Gastrocnemius medialis (tissue), 4 donors: ENCODE results near the gene TNNT2. TPM values are rescaled to one million over a fixed set of nuclear protein-coding genes. Genes with fewer than 3 reads are reported as not detected.

Experiments
- ATAC-seq, 2 donors: fragments of 150-250 bp; one replicate each; pipeline ENCODE4 v1.9.1; 2016
- DNase-seq, 2 donors: peaks; one replicate each; pipeline ENCODE4 v3.0.0-alpha.2; 2019
- H3K27ac ChIP-seq, 4 donors: fragments of 200-600 bp; sonication (generic); 1 replicate in 1 of 4; 2 replicates in 3 of 4; pipeline ENCODE4 v1.5.1; 2016 to 2018; ENCODE audit warnings: mild to moderate bottlenecking in 2 of 4, moderate library complexity in 1 of 4
- H3K27me3 ChIP-seq, 3 donors: fragments of 200-600 bp; sonication (generic) in 2 of 3; 1 replicate in 1 of 3; 2 replicates in 2 of 3; pipeline versions ENCODE4 v1.5.1 to v1.6.0; 2016 to 2019; ENCODE audit warnings: mild to moderate bottlenecking in 1 of 3, moderate library complexity in 1 of 3
- H3K36me3 ChIP-seq, 2 donors: fragments of 200-600 bp; sonication (generic) in 1 of 2; one replicate each; pipeline ENCODE4 v1.5.1; 2017 to 2018
- H3K4me1 ChIP-seq, 2 donors: fragments of 200-600 bp; sonication (generic) in 1 of 2; one replicate each; pipeline ENCODE4 v1.5.1; 2016 to 2017; ENCODE audit warnings: mild to moderate bottlenecking in 2 of 2
- H3K4me3 ChIP-seq, 4 donors: fragments of 200-600 bp; sonication (generic) in 3 of 4; 1 replicate in 1 of 4; 2 replicates in 3 of 4; pipeline ENCODE4 v1.5.1; 2016 to 2019; ENCODE audit warnings: mild to moderate bottlenecking in 2 of 4
- H3K9me3 ChIP-seq, 3 donors: fragments of 200-600 bp; sonication (generic) in 2 of 3; 1 replicate in 1 of 3; 2 replicates in 2 of 3; pipeline ENCODE4 v1.5.1; 2016 to 2019
- CTCF ChIP-seq, 5 experiments: fragments of 450-650 bp in 3 of 5; fragments of 200-600 bp in 2 of 5; sonication (generic) in 2 of 5; IDR thresholded peaks in 4 of 5; conservative IDR thresholded peaks in 1 of 5; 1 replicate in 4 of 5; 2 replicates in 1 of 5; pipeline ENCODE4 v1.5.1; 2016 to 2019; ENCODE audit warnings: antibody characterized with exemption in 5 of 5, mild to moderate bottlenecking in 3 of 5, moderate library complexity in 3 of 5
- POLR2A ChIP-seq, 2 donors: fragments of 450-650 bp; IDR thresholded peaks; one replicate each; pipeline ENCODE4 v1.6.1; 2017; ENCODE audit warnings: antibody characterized with exemption in 2 of 2, mild to moderate bottlenecking in 2 of 2, moderate library complexity in 2 of 2
- in situ Hi-C, 4 donors: fragments of 200-750 bp; cut with MboI; loops; one replicate each; pipeline versions ENCODE4 v1.15.0 to v1.8.0; 2017; ENCODE audit warnings: low sequenced_read_pairs in 4 of 4
- intact Hi-C: fragments of 100-400 bp; cut with DNase I; formaldehyde crosslinking; loops from one replicate; pipeline ENCODE4 v1.15.1; 2023; ENCODE audit warnings: low total_unique reads
- total RNA-seq, 4 donors: library from RNA; depleted of rRNA; stranded (reverse); fragments of >200 nt; gene quantifications; one replicate each; pipeline versions ENCODE4 v1.1.0 to v1.2.3, GENCODE V29; 2016

The TNNT2 gene
- total RNA-seq, 4 donors from 2014 or later = 0.39 to 14.8 (median 6.7) TPM; not detected in 1

- Histone ChIP-seq H3K4me1 (no peaks in the 10 kb centered on the region), H3K27me3 (no peaks in the 10 kb centered on the region), H3K4me3 (no peak overlapping the region), H3K36me3 (no peaks in the 10 kb centered on the region), H3K9me3 (no peaks in the 10 kb centered on the region), H3K27ac (no peak overlapping the region)
- TF ChIP-seq POLR2A (IDR thresholded peaks at IDR 0.05) (no peak), CTCF (IDR thresholded peaks at IDR 0.05 in 4 of 5, conservative IDR thresholded peaks at IDR 0.05 in 1 of 5) (no peak)
- intact Hi-C loops = no loop called here
- no peak for DNase-seq
- in situ Hi-C loops = loop anchor here in 1 of 4 donors (25.0 kb wide), 1 partner anchor 103 kb away; no protein-coding TSS in a partner anchor
- no peak for ATAC-seq
These were observed 12.2 kb downstream of the TNNT2 start for GRCh38 chr1:201365251-201365650.

- no peak for DNase-seq
- Histone ChIP-seq H3K36me3 (no peaks in the 10 kb centered on the region), H3K9me3 (no peaks in the 10 kb centered on the region), H3K27ac (no peak overlapping the region), H3K4me1 (no peaks in the 10 kb centered on the region), H3K27me3 (no peaks in the 10 kb centered on the region), H3K4me3 (no peak overlapping the region)
- in situ Hi-C loops (loop anchor here in 1 of 4 donors (25.0 kb wide), 1 partner anchor 102 kb away; no protein-coding TSS in a partner anchor), intact Hi-C loops (no loop called here)
- TF ChIP-seq POLR2A (IDR thresholded peaks at IDR 0.05) = no peak
- TF ChIP-seq CTCF (IDR thresholded peaks at IDR 0.05 in 4 of 5, conservative IDR thresholded peaks at IDR 0.05 in 1 of 5) = no peak
- ATAC-seq = no peak
These were observed 12.7 kb downstream of the TNNT2 start for GRCh38 chr1:201364808-201365105.

- DNase-seq = no peak
- Histone ChIP-seq H3K4me3 (no peak overlapping the region), H3K27ac (no peak overlapping the region), H3K36me3 (no peaks in the 10 kb centered on the region), H3K4me1 (no peaks in the 10 kb centered on the region), H3K27me3 (no peaks in the 10 kb centered on the region), H3K9me3 (no peaks in the 10 kb centered on the region)
- ATAC-seq = no peak
- TF ChIP-seq CTCF (IDR thresholded peaks at IDR 0.05 in 4 of 5, conservative IDR thresholded peaks at IDR 0.05 in 1 of 5) = no peak
- intact Hi-C loops = no loop called here
- in situ Hi-C loops = loop anchor here in 1 of 4 donors (25.0 kb wide), 1 partner anchor 101 kb away; no protein-coding TSS in a partner anchor
These were observed 14.0 kb downstream of the TNNT2 start for GRCh38 chr1:201363467-201363866.

GRCh38 chr1:201362906-201363305, 14.6 kb downstream of the TNNT2 start:
- no peak overlapping the region for H3K4me3 ChIP-seq
- peaks cover 0 to 2% of the 10 kb centered on the region in 2 donors for H3K4me1 ChIP-seq
- no peaks in the 10 kb centered on the region for H3K27me3 ChIP-seq
- intact Hi-C loops (no loop called here), in situ Hi-C loops (loop anchor here in 1 of 4 donors (25.0 kb wide), 1 partner anchor 101 kb away; no protein-coding TSS in a partner anchor)
- no peak overlapping the region for H3K27ac ChIP-seq
- no peaks in the 10 kb centered on the region for H3K36me3 ChIP-seq
- TF ChIP-seq POLR2A (IDR thresholded peaks at IDR 0.05) = no peak
- no peak for TF ChIP-seq CTCF (IDR thresholded peaks at IDR 0.05 in 4 of 5, conservative IDR thresholded peaks at IDR 0.05 in 1 of 5)
- no peaks in the 10 kb centered on the region for H3K9me3 ChIP-seq
- ATAC-seq (no peak), DNase-seq (no peak)
